ENCODE results near the gene NOS3. TPM values are rescaled to one million over a fixed set of nuclear protein-coding genes. Genes with fewer than 3 reads are reported as not detected.

Gene NOS3
- total and polyA plus RNA-seq, 9 of the 15 experiments (the other 6 are each of a cell fraction or from before 2014, with no cell fraction given): 1.1 to 121 (median 23.6) TPM

DNA sequence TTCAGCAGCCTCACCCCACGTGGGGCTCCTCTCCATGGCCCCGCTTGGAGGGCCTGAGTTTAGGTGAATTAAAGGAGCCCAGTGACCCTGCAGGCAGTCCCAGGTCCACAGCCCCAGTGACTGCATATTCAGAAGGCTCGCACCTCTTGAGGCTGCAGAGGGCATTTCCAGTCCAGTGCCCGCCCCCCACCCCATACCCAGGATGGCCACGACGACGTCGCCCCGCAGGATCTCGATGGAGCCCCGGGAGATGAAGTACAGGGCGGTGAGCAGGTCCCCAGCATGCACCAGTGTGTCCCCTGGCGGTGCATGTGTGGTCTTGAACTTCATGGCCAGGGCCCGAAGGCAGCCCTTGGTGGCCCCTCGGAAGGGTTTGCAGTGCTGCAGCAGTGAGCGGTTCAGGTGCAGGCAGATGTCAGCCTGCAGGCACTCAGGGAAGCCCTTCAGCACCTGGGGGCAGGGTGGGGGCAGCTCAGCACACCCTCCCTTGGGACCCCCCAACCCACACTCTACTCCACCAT is 40.8 kb upstream of the NOS3 start (continued):
- TF ChIP-seq ZNF778 (CRISPR knock-in tag; IDR thresholded peaks at IDR 0.05) (no peak), BRF1 (IDR thresholded peaks at IDR 0.05; ENCODE audit: borderline replicate concordance, extremely low read depth, insufficient read length) (no peak), PHF20 (IDR thresholded peaks at IDR 0.05; ENCODE audit: partially characterized antibody) (no peak), POLR2G (IDR thresholded peaks at IDR 0.05; ENCODE audit: low read depth, low read length) (peak; percentile 72), NCOA1 (IDR thresholded peaks at IDR 0.05; ENCODE audit: low read depth) (no peak), ZZZ3 (IDR thresholded peaks at IDR 0.05) (no peak), SRF (CRISPR knock-in tag; IDR thresholded peaks at IDR 0.05) (no peak), GMEB1 (CRISPR knock-in tag; IDR thresholded peaks at IDR 0.05) (no peak), KDM4B (IDR thresholded peaks at IDR 0.05; ENCODE audit: borderline replicate concordance in 2 of 2, low read depth in 1 of 2) (0 out of 4 replicates have a peak, but pooled peaks of 1 of the 2 experiments have one; percentile 10), SAFB2 (IDR thresholded peaks at IDR 0.05; ENCODE audit: borderline replicate concordance, low read depth, low read length, severe bottlenecking) (no peak), RBFOX2 (IDR thresholded peaks at IDR 0.05; ENCODE audit: low read depth, low read length) (peak; percentile 62; the same call in 1 of the 2 replicates), KLF16 (IDR thresholded peaks at IDR 0.05) (no peak), HCFC1 (IDR thresholded peaks at IDR 0.05; ENCODE audit: low read depth, low read length) (no peak), NFE2L1 (tag; IDR thresholded peaks at IDR 0.05; ENCODE audit: borderline replicate concordance, low read depth) (no peak)

Measured in K562 (cell line).